ENCODE measurements around the gene NBEAL2. TPM values are rescaled to one million over a fixed set of nuclear protein-coding genes. Genes with fewer than 3 reads are reported as not detected.

NBEAL2 gene
- total RNA-seq, 1 experiment from 2014 or later = 15.7 TPM

DNA sequence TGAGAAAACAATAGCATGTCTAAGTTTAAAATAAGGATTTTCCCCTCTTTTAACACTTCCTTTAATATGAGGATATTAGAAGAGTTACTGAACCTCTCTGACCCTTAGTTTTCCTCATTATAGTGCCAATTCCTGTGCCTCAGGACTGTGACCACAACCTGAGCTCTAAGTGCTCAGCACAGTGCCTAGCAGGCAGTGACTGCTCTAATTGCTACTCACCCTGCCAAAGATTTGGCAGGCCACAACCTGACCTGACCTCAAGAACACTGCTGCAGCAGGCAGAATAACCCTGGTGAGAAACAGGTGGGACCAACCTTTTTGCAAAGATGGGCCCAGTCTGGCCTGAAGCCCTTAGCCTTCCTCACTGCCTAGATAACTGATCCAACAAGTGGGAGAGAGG, 35.7 kb downstream of the NBEAL2 start:
- no peak overlapping the region for H3K27ac ChIP-seq (ENCODE audit: low read depth, low read length, poor library complexity, severe bottlenecking)
- no peaks in the 10 kb centered on the region for H3K27me3 ChIP-seq (replicated peaks; ENCODE audit: insufficient read depth, low read depth, low read length, poor library complexity)
- H3K36me3 ChIP-seq (ENCODE audit: insufficient read depth, low read length, poor library complexity, severe bottlenecking) = no peaks in the 10 kb centered on the region
- H3K4me1 ChIP-seq (ENCODE audit: insufficient read depth, low read length, poor library complexity, severe bottlenecking) = peaks cover 15% of the 10 kb centered on the region
- H3K4me3 ChIP-seq (ENCODE audit: low read depth, low read length, poor library complexity, severe bottlenecking) = no peak overlapping the region
- POLR2A ChIA-PET (ENCODE audit: low non-redundant PET) = no interaction called here
- no TSS peak for BruUV-seq (replicated peaks)
- intact Hi-C loops (cut with micrococcal nuclease; ENCODE audit: unreplicated experiment) = no loop called here
- DNase-seq (ENCODE audit: low spot score) = no peak
- TF ChIP-seq, protein P1, sequence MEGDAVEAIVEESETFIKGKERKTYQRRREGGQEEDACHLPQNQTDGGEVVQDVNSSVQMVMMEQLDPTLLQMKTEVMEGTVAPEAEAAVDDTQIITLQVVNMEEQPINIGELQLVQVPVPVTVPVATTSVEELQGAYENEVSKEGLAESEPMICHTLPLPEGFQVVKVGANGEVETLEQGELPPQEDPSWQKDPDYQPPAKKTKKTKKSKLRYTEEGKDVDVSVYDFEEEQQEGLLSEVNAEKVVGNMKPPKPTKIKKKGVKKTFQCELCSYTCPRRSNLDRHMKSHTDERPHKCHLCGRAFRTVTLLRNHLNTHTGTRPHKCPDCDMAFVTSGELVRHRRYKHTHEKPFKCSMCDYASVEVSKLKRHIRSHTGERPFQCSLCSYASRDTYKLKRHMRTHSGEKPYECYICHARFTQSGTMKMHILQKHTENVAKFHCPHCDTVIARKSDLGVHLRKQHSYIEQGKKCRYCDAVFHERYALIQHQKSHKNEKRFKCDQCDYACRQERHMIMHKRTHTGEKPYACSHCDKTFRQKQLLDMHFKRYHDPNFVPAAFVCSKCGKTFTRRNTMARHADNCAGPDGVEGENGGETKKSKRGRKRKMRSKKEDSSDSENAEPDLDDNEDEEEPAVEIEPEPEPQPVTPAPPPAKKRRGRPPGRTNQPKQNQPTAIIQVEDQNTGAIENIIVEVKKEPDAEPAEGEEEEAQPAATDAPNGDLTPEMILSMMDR (conservative IDR thresholded peaks at IDR 0.05; ENCODE audit: low read depth, low read length) = no peak
- TF ChIP-seq EZH2 (IDR thresholded peaks at IDR 0.05; ENCODE audit: borderline replicate concordance, low read depth, low read length, poor library complexity, severe bottlenecking) = no peak
- H3K9me3 ChIP-seq (ENCODE audit: low read depth, low read length, poor library complexity, severe bottlenecking) = no peaks in the 10 kb centered on the region
- CTCF ChIA-PET = no interaction called here

DNA sequence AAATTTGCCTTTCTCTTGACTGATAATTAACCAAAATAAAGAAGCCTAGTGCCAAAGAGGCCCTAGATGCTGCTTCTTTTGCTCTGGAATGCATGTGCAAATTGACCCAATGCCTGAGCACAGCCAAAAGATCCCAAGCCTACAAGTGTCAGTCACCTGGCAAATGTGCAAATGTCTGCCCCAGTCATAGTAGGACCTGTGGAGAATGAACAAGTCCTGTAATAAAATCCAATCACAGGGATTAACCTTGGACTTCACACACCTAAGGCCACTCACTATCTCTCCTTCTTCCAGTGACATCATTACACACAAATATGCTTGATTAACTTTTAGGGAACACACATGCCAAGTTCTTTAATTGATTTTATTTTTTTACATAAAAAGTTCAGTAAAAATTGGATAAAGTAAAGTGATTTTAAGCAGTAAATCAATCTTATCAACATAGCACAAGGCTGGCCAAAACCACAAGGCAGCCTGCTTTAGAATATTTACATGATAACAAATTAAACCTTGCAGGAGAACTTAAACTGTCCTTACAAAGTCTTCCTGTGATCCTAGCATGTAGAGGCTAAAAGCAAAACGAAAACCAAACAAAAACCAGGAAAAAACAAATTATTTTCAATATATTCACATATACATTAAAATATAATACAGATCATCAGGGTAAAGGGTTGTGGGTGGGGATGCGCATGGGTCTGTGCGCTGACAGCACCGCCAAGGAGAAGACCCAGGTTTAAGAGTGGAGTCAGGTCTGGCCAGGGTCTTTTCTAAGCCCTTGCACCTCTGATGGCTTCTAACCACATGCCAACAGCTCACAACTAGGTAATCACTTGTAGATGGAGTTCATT, 36.8 kb downstream of the NBEAL2 start:
- peaks cover 15% of the 10 kb centered on the region for H3K4me1 ChIP-seq (ENCODE audit: insufficient read depth, low read length, poor library complexity, severe bottlenecking)
- no peaks in the 10 kb centered on the region for H3K36me3 ChIP-seq (ENCODE audit: insufficient read depth, low read length, poor library complexity, severe bottlenecking)
- BruUV-seq (replicated peaks) = TSS peak; percentile 77
- no peak for DNase-seq (ENCODE audit: low spot score)
- intact Hi-C loops (cut with micrococcal nuclease; ENCODE audit: unreplicated experiment) = no loop called here
- TF ChIP-seq EZH2 (IDR thresholded peaks at IDR 0.05; ENCODE audit: borderline replicate concordance, low read depth, low read length, poor library complexity, severe bottlenecking) = no peak
- TF ChIP-seq, protein P1 (conservative IDR thresholded peaks at IDR 0.05; ENCODE audit: low read depth, low read length) = no peak
- H3K27me3 ChIP-seq (replicated peaks; ENCODE audit: insufficient read depth, low read depth, low read length, poor library complexity) = no peaks in the 10 kb centered on the region
- ChIA-PET POLR2A (ENCODE audit: low non-redundant PET) (interaction anchor here (0.5 kb wide), 1 partner anchor 39 kb away, joined by 11 read pairs; no protein-coding TSS in a partner anchor), CTCF (no interaction called here)
- no peak overlapping the region for H3K4me3 ChIP-seq (ENCODE audit: low read depth, low read length, poor library complexity, severe bottlenecking)
- H3K9me3 ChIP-seq (ENCODE audit: low read depth, low read length, poor library complexity, severe bottlenecking) = no peaks in the 10 kb centered on the region
- no peak overlapping the region for H3K27ac ChIP-seq (ENCODE audit: low read depth, low read length, poor library complexity, severe bottlenecking)

- peak; percentile 25 for DNase-seq (ENCODE audit: low spot score)
- H3K4me1 ChIP-seq (ENCODE audit: insufficient read depth, low read length, poor library complexity, severe bottlenecking) = peaks cover 15% of the 10 kb centered on the region
- CTCF ChIA-PET = no interaction called here
- no peaks in the 10 kb centered on the region for H3K27me3 ChIP-seq (replicated peaks; ENCODE audit: insufficient read depth, low read depth, low read length, poor library complexity)
- H3K36me3 ChIP-seq (ENCODE audit: insufficient read depth, low read length, poor library complexity, severe bottlenecking) = no peaks in the 10 kb centered on the region
- H3K27ac ChIP-seq (ENCODE audit: low read depth, low read length, poor library complexity, severe bottlenecking) = no peak overlapping the region
- no peaks in the 10 kb centered on the region for H3K9me3 ChIP-seq (ENCODE audit: low read depth, low read length, poor library complexity, severe bottlenecking)
- BruUV-seq (replicated peaks) = no TSS peak
- POLR2A ChIA-PET (ENCODE audit: low non-redundant PET) = no interaction called here
- intact Hi-C loops (cut with micrococcal nuclease; ENCODE audit: unreplicated experiment) = no loop called here
- TF ChIP-seq, protein P1 (conservative IDR thresholded peaks at IDR 0.05; ENCODE audit: low read depth, low read length) = no peak
- no peak for TF ChIP-seq EZH2 (IDR thresholded peaks at IDR 0.05; ENCODE audit: borderline replicate concordance, low read depth, low read length, poor library complexity, severe bottlenecking)
- H3K4me3 ChIP-seq (ENCODE audit: low read depth, low read length, poor library complexity, severe bottlenecking) = no peak overlapping the region
Observed at GRCh38 chr3:47016934-47017435, 37.5 kb downstream of the NBEAL2 start.

All from A673 (cell line).